ENCODE results near the gene CCNY.

Gene CCNY

GRCh38 chr10:35452847-35453246 lies 116.5 kb downstream of the CCNY start:
- no peak for TF ChIP-seq POLR2A (IDR thresholded peaks at IDR 0.05; ENCODE audit: low read depth, low read length)
- no peak for TF ChIP-seq POLR2AphosphoS5 (IDR thresholded peaks at IDR 0.05; ENCODE audit: low read depth, low read length)
- TF ChIP-seq TAF1 (IDR thresholded peaks at IDR 0.05; ENCODE audit: borderline replicate concordance, low read depth, low read length), result no peak
- DNase-seq (ENCODE audit: insufficient read length), result no peak
- FAIRE-seq, result no peak

- DNase-seq (ENCODE audit: insufficient read length) (no peak), FAIRE-seq (no peak)
- no peak for TF ChIP-seq POLR2A (IDR thresholded peaks at IDR 0.05; ENCODE audit: low read depth, low read length)
- no peak for TF ChIP-seq POLR2AphosphoS5 (IDR thresholded peaks at IDR 0.05; ENCODE audit: low read depth, low read length)
- no peak for TF ChIP-seq TAF1 (IDR thresholded peaks at IDR 0.05; ENCODE audit: borderline replicate concordance, low read depth, low read length)
Observed at GRCh38 chr10:35453855-35454532, 117.7 kb downstream of the CCNY start.

- no peak for TF ChIP-seq POLR2AphosphoS5 (IDR thresholded peaks at IDR 0.05; ENCODE audit: low read depth, low read length)
- TF ChIP-seq POLR2A (IDR thresholded peaks at IDR 0.05; ENCODE audit: low read depth, low read length), result no peak
- no peak for TF ChIP-seq TAF1 (IDR thresholded peaks at IDR 0.05; ENCODE audit: borderline replicate concordance, low read depth, low read length)
- FAIRE-seq (no peak), DNase-seq (ENCODE audit: insufficient read length) (no peak)
Observed at GRCh38 chr10:35456153-35456720, 119.9 kb downstream of the CCNY start.

GRCh38 chr10:35456784-35457183 lies 120.5 kb downstream of the CCNY start:
- no peak for DNase-seq (ENCODE audit: insufficient read length)
- FAIRE-seq, result no peak
- TF ChIP-seq TAF1 (IDR thresholded peaks at IDR 0.05; ENCODE audit: borderline replicate concordance, low read depth, low read length) (no peak), POLR2A (IDR thresholded peaks at IDR 0.05; ENCODE audit: low read depth, low read length) (no peak), POLR2AphosphoS5 (IDR thresholded peaks at IDR 0.05; ENCODE audit: low read depth, low read length) (no peak)

GRCh38 chr10:35458500-35459448 lies 122.5 kb downstream of the CCNY start:
- no peak for FAIRE-seq
- TF ChIP-seq TAF1 (IDR thresholded peaks at IDR 0.05; ENCODE audit: borderline replicate concordance, low read depth, low read length), result no peak
- no peak for DNase-seq (ENCODE audit: insufficient read length)

GRCh38 chr10:35459449-35459847 lies 123.1 kb downstream of the CCNY start:
- TF ChIP-seq POLR2A (IDR thresholded peaks at IDR 0.05; ENCODE audit: low read depth, low read length), result no peak
- no peak for TF ChIP-seq POLR2AphosphoS5 (IDR thresholded peaks at IDR 0.05; ENCODE audit: low read depth, low read length)
- TF ChIP-seq TAF1 (IDR thresholded peaks at IDR 0.05; ENCODE audit: borderline replicate concordance, low read depth, low read length), result no peak
- DNase-seq (ENCODE audit: insufficient read length), result no peak
- FAIRE-seq, result no peak

- FAIRE-seq (no peak), DNase-seq (ENCODE audit: insufficient read length) (no peak)
- TF ChIP-seq POLR2A (IDR thresholded peaks at IDR 0.05; ENCODE audit: low read depth, low read length) (no peak), POLR2AphosphoS5 (IDR thresholded peaks at IDR 0.05; ENCODE audit: low read depth, low read length) (no peak), TAF1 (IDR thresholded peaks at IDR 0.05; ENCODE audit: borderline replicate concordance, low read depth, low read length) (no peak)
Observed at GRCh38 chr10:35460852-35461460, 124.6 kb downstream of the CCNY start.

GRCh38 chr10:35462491-35462934 lies 126.2 kb downstream of the CCNY start:
- DNase-seq (ENCODE audit: insufficient read length) (no peak), FAIRE-seq (no peak)
- no peak for TF ChIP-seq POLR2AphosphoS5 (IDR thresholded peaks at IDR 0.05; ENCODE audit: low read depth, low read length)
- TF ChIP-seq TAF1 (IDR thresholded peaks at IDR 0.05; ENCODE audit: borderline replicate concordance, low read depth, low read length), result no peak
- no peak for TF ChIP-seq POLR2A (IDR thresholded peaks at IDR 0.05; ENCODE audit: low read depth, low read length)

GRCh38 chr10:35463105-35463867 lies 127.0 kb downstream of the CCNY start:
- TF ChIP-seq TAF1 (IDR thresholded peaks at IDR 0.05; ENCODE audit: borderline replicate concordance, low read depth, low read length) (no peak), POLR2AphosphoS5 (IDR thresholded peaks at IDR 0.05; ENCODE audit: low read depth, low read length) (no peak), POLR2A (IDR thresholded peaks at IDR 0.05; ENCODE audit: low read depth, low read length) (no peak)
- FAIRE-seq (no peak), DNase-seq (ENCODE audit: insufficient read length) (no peak)

- TF ChIP-seq POLR2AphosphoS5 (IDR thresholded peaks at IDR 0.05; ENCODE audit: low read depth, low read length) (no peak), TAF1 (IDR thresholded peaks at IDR 0.05; ENCODE audit: borderline replicate concordance, low read depth, low read length) (no peak), POLR2A (IDR thresholded peaks at IDR 0.05; ENCODE audit: low read depth, low read length) (no peak)
- no peak for FAIRE-seq
Observed at GRCh38 chr10:35463878-35464277, 127.6 kb downstream of the CCNY start.

More at GRCh38 chr10:35463878-35464277, 127.6 kb downstream of the CCNY start:
- no peak for DNase-seq (ENCODE audit: insufficient read length)
